Measurements from ENCODE around the gene PLA2G4F.

The PLA2G4F gene

DNA sequence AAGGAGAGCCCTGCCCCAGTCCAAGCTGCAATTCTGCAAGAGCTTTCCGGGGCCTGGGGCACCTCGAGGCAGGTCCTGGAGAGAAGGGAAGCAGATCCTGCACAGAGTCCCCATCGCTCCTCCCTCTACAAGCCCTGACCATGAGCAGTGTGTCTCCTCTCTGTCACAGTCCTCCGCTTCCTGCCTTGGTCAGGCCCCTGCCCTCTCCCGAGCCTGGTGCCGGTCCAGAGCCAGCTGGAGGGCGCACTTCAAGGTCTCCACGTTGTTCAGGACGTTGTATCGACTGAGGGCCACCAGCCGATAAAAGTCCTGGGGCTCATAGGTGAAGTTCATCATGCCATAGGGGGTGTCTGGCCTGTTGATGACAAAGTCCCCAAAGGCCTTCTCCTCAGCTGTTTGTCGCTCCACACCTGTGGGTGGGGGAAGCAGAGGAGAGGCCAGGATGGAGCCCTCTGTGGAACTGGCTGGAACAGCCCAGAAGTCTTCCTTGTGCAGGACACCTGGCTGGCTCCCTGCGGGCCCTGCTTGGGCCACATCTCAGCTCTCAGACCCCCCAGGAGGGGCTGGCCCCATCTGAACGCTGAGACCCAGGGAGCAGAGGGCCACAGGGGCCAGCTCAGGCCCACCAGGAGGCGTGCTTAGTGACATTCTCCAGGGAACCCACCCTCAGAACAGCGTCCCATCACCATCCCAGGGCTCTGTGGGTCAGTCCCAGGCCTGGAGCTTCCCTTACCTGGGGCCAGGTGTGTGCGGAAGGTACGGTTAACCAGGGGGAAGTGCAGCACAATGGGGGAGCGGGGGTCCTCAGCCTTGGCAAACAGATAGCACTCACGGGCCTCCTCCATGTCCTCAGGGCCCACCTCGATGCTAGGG lies 14.4 kb downstream of the PLA2G4F start:
- Histone ChIP-seq H3K4me1 (ENCODE audit: control insufficient read depth, insufficient read depth, low read length) (no peaks in the 10 kb centered on the region), H3K27me3 (ENCODE audit: control insufficient read depth, insufficient read depth, low read length, poor library complexity, severe bottlenecking) (no peaks in the 10 kb centered on the region), H3K4me3 (ENCODE audit: insufficient read depth, low read depth, low read length) (no peak overlapping the region), H3K36me3 (ENCODE audit: control insufficient read depth, insufficient read depth, low read length) (no peaks in the 10 kb centered on the region), H3K27ac (ENCODE audit: insufficient read depth, low read depth, low read length, poor library complexity, severe bottlenecking) (no peak overlapping the region), H3K9me3 (ENCODE audit: control insufficient read depth, low read length) (no peaks in the 10 kb centered on the region)
- WGBS, 2 experiments = 85% methylated on average over 21 of the region's 21 CpGs

DNA sequence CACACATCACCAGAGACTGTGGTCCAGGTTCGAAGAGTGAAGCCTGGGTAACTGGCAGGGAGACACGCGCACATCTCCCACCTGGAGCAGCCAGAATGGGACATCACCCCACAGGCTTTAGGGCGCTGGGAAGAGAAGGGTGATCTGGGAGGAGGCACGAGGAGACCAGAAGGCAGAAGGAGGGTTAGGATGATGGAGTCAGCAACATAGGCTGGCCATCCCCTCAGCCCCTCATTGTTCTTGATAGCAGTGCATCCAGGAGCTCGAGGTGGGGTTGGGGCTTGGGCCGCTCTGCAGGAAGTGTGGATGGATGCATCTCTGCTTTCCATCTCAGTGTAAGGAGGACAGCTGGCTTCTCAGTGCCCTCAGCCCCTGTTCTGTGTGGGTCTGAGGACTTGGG lies 15.2 kb downstream of the PLA2G4F start:
- H3K4me3 ChIP-seq (ENCODE audit: insufficient read depth, low read depth, low read length) = no peak overlapping the region
- H3K4me1 ChIP-seq (ENCODE audit: control insufficient read depth, insufficient read depth, low read length) = no peaks in the 10 kb centered on the region
- H3K9me3 ChIP-seq (ENCODE audit: control insufficient read depth, low read length) = no peaks in the 10 kb centered on the region
- H3K36me3 ChIP-seq (ENCODE audit: control insufficient read depth, insufficient read depth, low read length) = no peaks in the 10 kb centered on the region
- H3K27ac ChIP-seq (ENCODE audit: insufficient read depth, low read depth, low read length, poor library complexity, severe bottlenecking) = no peak overlapping the region
- H3K27me3 ChIP-seq (ENCODE audit: control insufficient read depth, insufficient read depth, low read length, poor library complexity, severe bottlenecking) = no peaks in the 10 kb centered on the region
- 92 to 94% methylated on average over 7 of the region's 7 CpGs for WGBS, 2 experiments

DNA sequence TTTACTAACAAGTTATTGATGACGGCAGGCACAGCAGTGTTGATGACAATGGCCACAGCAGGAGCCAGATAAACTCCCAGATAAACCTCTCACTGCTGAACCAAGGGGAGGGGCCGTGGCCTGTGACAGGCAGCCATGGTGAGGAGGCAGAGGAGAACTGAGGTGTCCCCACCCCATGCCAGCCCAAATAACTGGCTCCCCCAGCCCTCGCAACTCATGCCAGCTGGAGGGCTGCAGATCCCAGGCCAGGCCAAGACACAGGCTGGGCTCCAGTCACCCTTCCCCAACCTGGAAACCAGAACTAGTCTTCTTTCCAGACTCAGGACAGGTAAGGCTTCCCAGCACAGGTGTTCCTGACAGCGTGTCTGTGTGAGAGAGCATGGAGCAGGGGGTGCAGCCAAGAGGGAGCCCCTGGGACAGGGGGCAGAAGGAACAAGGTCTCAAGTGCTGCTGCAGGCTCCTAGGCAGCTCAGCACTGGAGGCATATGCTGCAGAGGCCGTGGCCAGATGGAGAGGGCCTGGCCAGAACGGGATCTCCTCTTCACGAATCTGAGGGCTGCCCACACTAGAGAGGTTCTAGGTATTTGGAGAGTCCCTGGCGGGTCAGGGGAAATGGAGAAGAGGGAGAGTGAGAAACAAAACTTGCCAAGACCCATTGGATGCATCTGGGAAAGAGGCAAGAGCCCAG lies 15.9 kb downstream of the PLA2G4F start:
- WGBS, 2 experiments = 86 to 87% methylated on average over 8 of the region's 8 CpGs

DNA sequence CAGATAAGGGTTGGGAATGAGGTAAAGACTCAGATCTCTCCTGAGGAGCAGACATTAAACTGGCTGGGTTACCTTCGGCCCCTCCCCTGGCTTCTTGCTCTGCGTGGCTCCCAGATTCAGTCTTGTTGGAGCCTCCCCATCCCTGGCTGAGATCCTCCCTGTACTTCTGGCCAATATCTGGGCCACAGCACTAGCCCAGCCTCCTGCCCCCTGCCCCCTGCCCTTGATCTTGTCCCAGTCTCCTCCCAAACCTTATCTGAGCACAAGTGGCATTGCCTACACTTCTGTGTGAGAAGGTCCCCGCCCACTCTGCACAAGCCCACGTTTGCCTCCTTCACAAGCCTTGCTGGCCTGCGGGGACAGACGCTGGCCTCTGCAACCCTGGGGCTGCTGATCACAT lies 16.8 kb downstream of the PLA2G4F start:
- Histone ChIP-seq H3K4me3 (ENCODE audit: insufficient read depth, low read depth, low read length) (no peak overlapping the region), H3K27ac (ENCODE audit: insufficient read depth, low read depth, low read length, poor library complexity, severe bottlenecking) (no peak overlapping the region), H3K4me1 (ENCODE audit: control insufficient read depth, insufficient read depth, low read length) (no peaks in the 10 kb centered on the region), H3K9me3 (ENCODE audit: control insufficient read depth, low read length) (no peaks in the 10 kb centered on the region), H3K27me3 (ENCODE audit: control insufficient read depth, insufficient read depth, low read length, poor library complexity, severe bottlenecking) (no peaks in the 10 kb centered on the region), H3K36me3 (ENCODE audit: control insufficient read depth, insufficient read depth, low read length) (no peaks in the 10 kb centered on the region)
- WGBS, 2 experiments = 87 to 88% methylated on average over 6 of the region's 6 CpGs

More for the DNA sequence above, 15.9 kb downstream of the PLA2G4F start:
- Histone ChIP-seq H3K27ac (ENCODE audit: insufficient read depth, low read depth, low read length, poor library complexity, severe bottlenecking) (no peak overlapping the region), H3K4me3 (ENCODE audit: insufficient read depth, low read depth, low read length) (no peak overlapping the region), H3K4me1 (ENCODE audit: control insufficient read depth, insufficient read depth, low read length) (no peaks in the 10 kb centered on the region), H3K27me3 (ENCODE audit: control insufficient read depth, insufficient read depth, low read length, poor library complexity, severe bottlenecking) (no peaks in the 10 kb centered on the region), H3K9me3 (ENCODE audit: control insufficient read depth, low read length) (no peaks in the 10 kb centered on the region), H3K36me3 (ENCODE audit: control insufficient read depth, insufficient read depth, low read length) (no peaks in the 10 kb centered on the region)

DNA sequence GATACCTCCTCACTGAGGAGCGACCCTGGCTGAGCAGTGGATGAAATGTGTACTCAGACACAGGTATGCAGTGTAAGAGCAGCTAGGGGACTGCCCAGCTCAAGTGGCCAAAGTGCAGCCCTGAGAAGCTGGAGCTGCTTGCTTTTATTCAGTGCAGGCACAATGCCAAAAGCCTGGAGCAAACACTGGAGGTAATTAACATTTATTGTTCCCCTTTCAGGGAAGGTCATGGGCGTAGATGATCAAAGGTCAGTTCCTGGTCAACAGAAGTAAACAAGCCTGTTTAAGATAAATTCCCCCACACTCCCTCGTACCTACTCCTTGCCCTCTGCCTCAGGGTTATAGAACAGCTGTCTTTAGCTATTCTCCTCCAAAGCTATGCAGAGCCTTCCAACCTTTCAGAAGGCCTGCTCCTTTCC lies 17.5 kb downstream of the PLA2G4F start:
- no peaks in the 10 kb centered on the region for H3K4me1 ChIP-seq (ENCODE audit: control insufficient read depth, insufficient read depth, low read length)
- H3K36me3 ChIP-seq (ENCODE audit: control insufficient read depth, insufficient read depth, low read length) = no peaks in the 10 kb centered on the region
- H3K9me3 ChIP-seq (ENCODE audit: control insufficient read depth, low read length) = no peaks in the 10 kb centered on the region
- no peak overlapping the region for H3K27ac ChIP-seq (ENCODE audit: insufficient read depth, low read depth, low read length, poor library complexity, severe bottlenecking)
- 90 to 92% methylated on average over 3 of the region's 3 CpGs for WGBS, 2 experiments
- no peaks in the 10 kb centered on the region for H3K27me3 ChIP-seq (ENCODE audit: control insufficient read depth, insufficient read depth, low read length, poor library complexity, severe bottlenecking)
- no peak overlapping the region for H3K4me3 ChIP-seq (ENCODE audit: insufficient read depth, low read depth, low read length)

DNA sequence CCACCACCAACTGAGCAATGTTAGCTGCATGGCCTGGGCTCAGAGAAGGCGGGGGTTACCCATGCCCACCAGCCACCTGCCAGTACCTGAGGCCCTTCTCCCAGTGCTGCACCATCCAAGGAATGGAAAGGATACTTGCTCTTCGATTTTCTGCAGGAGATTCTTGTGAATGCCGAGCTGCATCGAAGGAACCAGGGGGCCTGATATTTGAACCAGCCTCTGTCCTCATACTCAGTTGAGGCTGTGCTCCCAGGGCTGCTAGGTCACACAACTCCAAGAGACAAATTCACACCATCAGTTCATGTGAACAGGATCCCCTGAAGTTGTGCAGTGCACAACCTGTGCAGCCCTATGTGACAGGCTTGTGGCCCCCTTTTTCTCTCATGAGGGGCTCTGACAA lies 18.0 kb downstream of the PLA2G4F start:
- Histone ChIP-seq H3K27me3 (ENCODE audit: control insufficient read depth, insufficient read depth, low read length, poor library complexity, severe bottlenecking) (no peaks in the 10 kb centered on the region), H3K4me1 (ENCODE audit: control insufficient read depth, insufficient read depth, low read length) (no peaks in the 10 kb centered on the region), H3K4me3 (ENCODE audit: insufficient read depth, low read depth, low read length) (no peak overlapping the region), H3K27ac (ENCODE audit: insufficient read depth, low read depth, low read length, poor library complexity, severe bottlenecking) (no peak overlapping the region), H3K36me3 (ENCODE audit: control insufficient read depth, insufficient read depth, low read length) (no peaks in the 10 kb centered on the region), H3K9me3 (ENCODE audit: control insufficient read depth, low read length) (no peaks in the 10 kb centered on the region)
- 89 to 93% methylated on average over 4 of the region's 4 CpGs for WGBS, 2 experiments

DNA sequence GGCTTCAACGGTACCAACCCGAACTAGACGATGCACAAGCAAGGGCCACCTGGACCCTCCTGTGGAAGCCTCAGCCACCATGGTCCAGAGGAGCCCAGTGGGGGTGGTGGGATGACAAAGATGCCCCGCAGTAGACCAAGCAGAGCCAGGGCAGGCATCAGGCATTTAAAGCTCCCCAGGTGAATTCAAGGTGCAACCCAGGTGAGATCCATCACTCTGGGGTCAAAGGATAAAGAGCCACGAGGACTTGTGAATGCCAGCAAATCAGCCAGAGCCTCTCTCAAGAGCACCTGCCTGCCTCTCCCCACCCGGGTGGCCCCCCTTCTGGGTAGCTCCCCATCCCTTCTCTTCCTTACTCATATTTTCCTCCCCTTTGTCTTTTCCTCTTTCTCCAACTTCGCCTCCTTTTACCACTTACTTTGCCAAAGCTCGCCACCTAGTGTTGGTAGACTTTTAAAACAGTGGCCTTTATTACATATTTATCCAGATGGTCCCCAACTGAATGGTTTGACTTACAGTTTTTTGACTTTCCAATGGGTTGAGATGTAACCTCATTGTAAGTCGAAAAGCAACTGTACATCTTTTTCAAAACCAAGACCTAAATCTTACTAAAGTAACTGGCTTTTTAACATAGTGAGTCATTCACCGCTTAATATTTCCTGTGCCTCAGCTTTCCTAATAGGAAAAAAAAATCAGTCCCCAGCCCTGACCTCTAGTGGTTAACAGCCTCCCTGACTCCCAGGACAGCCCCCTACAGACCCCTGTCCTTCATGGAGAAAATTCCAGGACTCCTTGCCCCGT lies 18.8 kb downstream of the PLA2G4F start:
- Histone ChIP-seq H3K4me3 (ENCODE audit: insufficient read depth, low read depth, low read length) (no peak overlapping the region), H3K4me1 (ENCODE audit: control insufficient read depth, insufficient read depth, low read length) (no peaks in the 10 kb centered on the region), H3K9me3 (ENCODE audit: control insufficient read depth, low read length) (no peaks in the 10 kb centered on the region), H3K27ac (ENCODE audit: insufficient read depth, low read depth, low read length, poor library complexity, severe bottlenecking) (no peak overlapping the region), H3K36me3 (ENCODE audit: control insufficient read depth, insufficient read depth, low read length) (no peaks in the 10 kb centered on the region), H3K27me3 (ENCODE audit: control insufficient read depth, insufficient read depth, low read length, poor library complexity, severe bottlenecking) (no peaks in the 10 kb centered on the region)
- WGBS, 2 experiments = 48 to 49% methylated on average over 11 of the region's 11 CpGs

DNA sequence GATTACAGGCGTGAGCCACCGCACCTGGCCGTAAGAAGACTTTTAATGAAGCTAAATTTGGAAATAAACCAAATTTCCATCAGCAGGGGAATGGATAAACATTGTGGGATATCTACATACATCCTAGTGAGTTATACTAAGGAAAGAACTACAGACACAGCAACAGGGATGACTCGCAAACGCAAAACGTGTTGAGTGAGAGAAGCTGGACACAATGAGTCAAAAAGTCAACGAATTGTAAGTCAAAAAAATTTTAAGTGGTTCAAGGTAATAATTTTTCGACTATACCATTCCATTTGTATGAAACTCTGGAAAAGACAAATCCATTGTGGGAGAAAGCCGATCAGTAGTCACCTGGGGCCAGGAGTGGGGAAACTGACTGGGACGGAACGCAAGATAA lies 19.9 kb downstream of the PLA2G4F start:
- Histone ChIP-seq H3K4me1 (ENCODE audit: control insufficient read depth, insufficient read depth, low read length) (peaks cover 7% of the 10 kb centered on the region), H3K36me3 (ENCODE audit: control insufficient read depth, insufficient read depth, low read length) (no peaks in the 10 kb centered on the region), H3K27ac (ENCODE audit: insufficient read depth, low read depth, low read length, poor library complexity, severe bottlenecking) (no peak overlapping the region), H3K27me3 (ENCODE audit: control insufficient read depth, insufficient read depth, low read length, poor library complexity, severe bottlenecking) (no peaks in the 10 kb centered on the region), H3K9me3 (ENCODE audit: control insufficient read depth, low read length) (no peaks in the 10 kb centered on the region), H3K4me3 (ENCODE audit: insufficient read depth, low read depth, low read length) (no peak overlapping the region)
- 92 to 93% methylated on average over 11 of the region's 11 CpGs for WGBS, 2 experiments

DNA sequence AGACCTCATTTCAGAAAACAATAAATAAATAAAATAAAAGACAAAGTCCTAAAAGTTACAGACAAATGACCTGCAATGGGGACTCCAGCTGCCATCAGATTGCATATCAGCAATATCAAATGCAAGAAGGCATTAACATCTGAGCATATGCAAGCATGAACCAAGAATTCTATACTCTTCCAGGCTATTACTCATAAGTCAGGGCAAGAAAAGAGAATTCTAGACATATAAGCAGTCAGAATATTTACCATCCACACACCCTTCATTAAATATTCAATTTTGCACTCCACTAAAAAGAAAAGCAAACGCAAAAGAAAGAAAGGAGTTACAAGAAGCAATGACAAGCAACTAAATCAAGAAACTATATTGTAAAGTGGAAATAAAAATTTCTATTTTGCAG lies 21.1 kb downstream of the PLA2G4F start:
- H3K27me3 ChIP-seq (ENCODE audit: control insufficient read depth, insufficient read depth, low read length, poor library complexity, severe bottlenecking) = no peaks in the 10 kb centered on the region
- H3K4me1 ChIP-seq (ENCODE audit: control insufficient read depth, insufficient read depth, low read length) = peaks cover 7% of the 10 kb centered on the region
- H3K4me3 ChIP-seq (ENCODE audit: insufficient read depth, low read depth, low read length) = no peak overlapping the region
- H3K9me3 ChIP-seq (ENCODE audit: control insufficient read depth, low read length) = no peaks in the 10 kb centered on the region
- no peak overlapping the region for H3K27ac ChIP-seq (ENCODE audit: insufficient read depth, low read depth, low read length, poor library complexity, severe bottlenecking)
- H3K36me3 ChIP-seq (ENCODE audit: control insufficient read depth, insufficient read depth, low read length) = no peaks in the 10 kb centered on the region
- WGBS, 2 experiments = 100% methylated on average over 1 of the region's 1 CpG; no CpG with 5 or more reads in 1 of the 2 experiments
